HG02678 (cell line): Measurements from ENCODE around the gene ELAVL4.

Source experiments
- ATAC-seq: cut with Tn5 transposase; IDR thresholded peaks from one replicate; pipeline ENCODE4 v1.9.1; 2021; ENCODE audit warnings: mild to moderate bottlenecking, moderate library complexity; ENCODE audit not compliant: unreplicated experiment

The ELAVL4 gene

GRCh38 chr1:50237056-50237455, 128.3 kb downstream of the ELAVL4 start:
- no peak for ATAC-seq

- no peak for ATAC-seq
Observed at GRCh38 chr1:50243939-50244338, 135.2 kb downstream of the ELAVL4 start.

- no peak for ATAC-seq
Observed at GRCh38 chr1:50246869-50247268, 138.1 kb downstream of the ELAVL4 start.

- ATAC-seq = peak; percentile 78
Observed at GRCh38 chr1:50251702-50252101, 143.0 kb downstream of the ELAVL4 start.

GRCh38 chr1:50252196-50252595, 143.5 kb downstream of the ELAVL4 start:
- no peak for ATAC-seq
